ENCODE results near the gene PLEKHA6.

Gene PLEKHA6

GRCh38 chr1:204263254-204263910 is 96.3 kb downstream of the PLEKHA6 start:
- DNase-seq (ENCODE audit: low read depth in 2 of 2): no peak

- DNase-seq (ENCODE audit: low read depth in 2 of 2): no peak
These were observed 97.0 kb downstream of the PLEKHA6 start for GRCh38 chr1:204262506-204263253.

GRCh38 chr1:204261746-204262505 is 97.8 kb downstream of the PLEKHA6 start:
- no peak for DNase-seq (ENCODE audit: low read depth in 2 of 2)

GRCh38 chr1:204261266-204261665 is 98.5 kb downstream of the PLEKHA6 start:
- DNase-seq (ENCODE audit: low read depth in 2 of 2): no peak

- no peak for DNase-seq (ENCODE audit: low read depth in 2 of 2)
These were observed 99.0 kb downstream of the PLEKHA6 start for GRCh38 chr1:204260601-204261197.

- no peak for DNase-seq (ENCODE audit: low read depth in 2 of 2)
These were observed 99.9 kb downstream of the PLEKHA6 start for GRCh38 chr1:204259782-204260181.

GRCh38 chr1:204259196-204259595 is 100.5 kb downstream of the PLEKHA6 start:
- no peak for DNase-seq (ENCODE audit: low read depth in 2 of 2)

GRCh38 chr1:204258213-204259115 is 101.3 kb downstream of the PLEKHA6 start:
- peak; percentile 14 to 25 for DNase-seq (ENCODE audit: low read depth in 2 of 2)

- no peak for DNase-seq (ENCODE audit: low read depth in 2 of 2)
These were observed 102.3 kb downstream of the PLEKHA6 start for GRCh38 chr1:204257446-204257845.

- DNase-seq (ENCODE audit: low read depth in 2 of 2): no peak
These were observed 103.2 kb downstream of the PLEKHA6 start for GRCh38 chr1:204256531-204256930.

- no peak for DNase-seq (ENCODE audit: low read depth in 2 of 2)
These were observed 103.8 kb downstream of the PLEKHA6 start for GRCh38 chr1:204255966-204256365.

GRCh38 chr1:204255225-204255624 is 104.5 kb downstream of the PLEKHA6 start:
- no peak for DNase-seq (ENCODE audit: low read depth in 2 of 2)

GRCh38 chr1:204254031-204254661 is 105.6 kb downstream of the PLEKHA6 start:
- DNase-seq (ENCODE audit: low read depth in 2 of 2): no peak

GRCh38 chr1:204251926-204252689 is 107.6 kb downstream of the PLEKHA6 start:
- DNase-seq (ENCODE audit: low read depth in 2 of 2): no peak

GRCh38 chr1:204251286-204251685 is 108.4 kb downstream of the PLEKHA6 start:
- no peak for DNase-seq (ENCODE audit: low read depth in 2 of 2)

- no peak for DNase-seq (ENCODE audit: low read depth in 2 of 2)
These were observed 109.2 kb downstream of the PLEKHA6 start for GRCh38 chr1:204250428-204251030.

GRCh38 chr1:204249736-204250427 is 109.8 kb downstream of the PLEKHA6 start:
- no peak for DNase-seq (ENCODE audit: low read depth in 2 of 2)

GRCh38 chr1:204248954-204249353 is 110.8 kb downstream of the PLEKHA6 start:
- DNase-seq (ENCODE audit: low read depth in 2 of 2): no peak

GRCh38 chr1:204246876-204247275 is 112.9 kb downstream of the PLEKHA6 start:
- no peak for DNase-seq (ENCODE audit: low read depth in 2 of 2)
